Esophagus muscularis mucosa (tissue), 4 donors: ENCODE data around the gene KRT74. TPM values are rescaled to one million over a fixed set of nuclear protein-coding genes. Genes with fewer than 3 reads are reported as not detected.

Source experiments
- DNase-seq: peaks from one replicate; pipeline ENCODE4 v3.0.0-alpha.2; 2017; ENCODE audit errors: extremely low spot score
- H3K27ac ChIP-seq, 4 donors: fragments of 200-600 bp; sonication (generic); replicated peaks in 1 of 4; 1 replicate in 3 of 4; 2 replicates in 1 of 4; pipeline ENCODE4 v1.5.1; 2016 to 2019; ENCODE audit warnings: mild to moderate bottlenecking in 1 of 4
- H3K27me3 ChIP-seq, 4 donors: fragments of 200-600 bp; sonication (generic); one replicate each; pipeline versions ENCODE4 v1.5.1 to v1.6.0; 2016 to 2019
- H3K36me3 ChIP-seq, 4 donors: fragments of 200-600 bp; sonication (generic); one replicate each; pipeline ENCODE4 v1.5.1; 2016 to 2019
- H3K4me1 ChIP-seq, 4 donors: fragments of 200-600 bp; sonication (generic); one replicate each; pipeline ENCODE4 v1.5.1; 2016 to 2019
- H3K4me3 ChIP-seq, 4 donors: fragments of 200-600 bp; sonication (generic); 1 replicate in 2 of 4; 2 replicates in 2 of 4; pipeline ENCODE4 v1.5.1; 2016 to 2019; ENCODE audit warnings: mild to moderate bottlenecking in 4 of 4, moderate library complexity in 1 of 4
- H3K9me3 ChIP-seq, 4 donors: fragments of 200-600 bp; sonication (generic); 1 replicate in 3 of 4; 2 replicates in 1 of 4; pipeline ENCODE4 v1.5.1; 2016 to 2019
- EP300 ChIP-seq: sonication (generic); formaldehyde crosslinking; IDR thresholded peaks from one replicate; pipeline ENCODE4 v1.6.1; 2017; ENCODE audit warnings: antibody characterized with exemption
- POLR2A ChIP-seq: fragments of 450-650 bp; IDR thresholded peaks from one replicate; pipeline ENCODE4 v1.6.1; 2017; ENCODE audit warnings: antibody characterized with exemption, moderate library complexity, mild to moderate bottlenecking, low read depth
- POLR2AphosphoS5 ChIP-seq, 2 donors: sonication (generic); formaldehyde crosslinking; IDR thresholded peaks; one replicate each; pipeline ENCODE4 v1.6.1; 2017; ENCODE audit warnings: antibody characterized with exemption in 2 of 2
- WGBS: methylation state at CpG from one replicate; pipeline ENCODE4 v1.1.5; 2018; 5-methylcytosine and 5-hydroxymethylcytosine counted together
- intact Hi-C: fragments of 100-400 bp; cut with DNase I; formaldehyde crosslinking; loops from one replicate; pipeline ENCODE4 v1.15.1; 2023
- total RNA-seq, 4 donors: library from RNA; depleted of rRNA; stranded (reverse); fragments of >200 nt; gene quantifications; one replicate each; pipeline versions ENCODE4 v1.1.0 to v1.2.1, GENCODE V29; 2016
- TF ChIP-seq, protein P1 (sequence below), 3 experiments: fragments of 200-600 bp in 2 of 3; fragments of 450-650 bp in 1 of 3; sonication (generic) in 2 of 3; IDR thresholded peaks; one replicate each; pipeline ENCODE4 v1.5.1; 2017 to 2019; ENCODE audit warnings: antibody characterized with exemption in 3 of 3, mild to moderate bottlenecking in 2 of 3, moderate library complexity in 1 of 3

Gene KRT74
- total RNA-seq, 4 donors from 2014 or later = not detected

DNA sequence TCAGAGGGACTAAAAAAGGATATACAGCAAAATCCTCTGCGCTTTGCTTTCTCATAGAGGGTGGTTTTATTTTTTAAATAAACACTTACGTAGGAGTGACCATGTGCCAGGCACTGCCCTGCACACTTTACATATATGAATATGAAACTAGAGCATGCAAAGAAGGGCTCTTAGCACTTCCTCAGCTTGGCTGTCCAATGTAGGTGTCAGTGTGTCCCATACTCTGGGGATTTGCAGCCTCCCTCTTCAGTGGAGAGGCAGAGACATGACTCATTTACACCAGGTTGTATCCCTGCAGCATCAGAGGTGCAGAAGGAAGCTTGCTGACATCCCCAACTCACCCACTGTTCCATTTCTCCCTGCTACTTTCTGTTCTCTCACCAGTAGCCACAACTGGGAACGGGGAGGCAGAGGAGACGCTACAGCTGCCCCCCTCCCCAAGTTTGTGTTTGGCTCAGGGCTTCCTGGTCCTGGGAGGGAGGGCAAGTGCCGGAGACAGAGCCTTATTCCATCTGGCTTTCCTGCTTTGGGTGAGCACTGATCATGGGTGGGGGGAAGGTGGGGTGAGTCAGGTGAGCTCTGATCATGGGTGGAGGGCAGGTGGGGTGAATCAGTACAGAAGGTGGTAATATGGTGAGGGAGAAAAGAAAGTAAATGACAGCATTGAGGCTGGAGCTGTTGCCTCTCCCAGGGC, 48.6 kb downstream of the KRT74 start:
- TF ChIP-seq EP300 (no peak), POLR2A (no peak), POLR2AphosphoS5 (IDR thresholded peaks at IDR 0.05) (no peak)
- TF ChIP-seq, protein P1, sequence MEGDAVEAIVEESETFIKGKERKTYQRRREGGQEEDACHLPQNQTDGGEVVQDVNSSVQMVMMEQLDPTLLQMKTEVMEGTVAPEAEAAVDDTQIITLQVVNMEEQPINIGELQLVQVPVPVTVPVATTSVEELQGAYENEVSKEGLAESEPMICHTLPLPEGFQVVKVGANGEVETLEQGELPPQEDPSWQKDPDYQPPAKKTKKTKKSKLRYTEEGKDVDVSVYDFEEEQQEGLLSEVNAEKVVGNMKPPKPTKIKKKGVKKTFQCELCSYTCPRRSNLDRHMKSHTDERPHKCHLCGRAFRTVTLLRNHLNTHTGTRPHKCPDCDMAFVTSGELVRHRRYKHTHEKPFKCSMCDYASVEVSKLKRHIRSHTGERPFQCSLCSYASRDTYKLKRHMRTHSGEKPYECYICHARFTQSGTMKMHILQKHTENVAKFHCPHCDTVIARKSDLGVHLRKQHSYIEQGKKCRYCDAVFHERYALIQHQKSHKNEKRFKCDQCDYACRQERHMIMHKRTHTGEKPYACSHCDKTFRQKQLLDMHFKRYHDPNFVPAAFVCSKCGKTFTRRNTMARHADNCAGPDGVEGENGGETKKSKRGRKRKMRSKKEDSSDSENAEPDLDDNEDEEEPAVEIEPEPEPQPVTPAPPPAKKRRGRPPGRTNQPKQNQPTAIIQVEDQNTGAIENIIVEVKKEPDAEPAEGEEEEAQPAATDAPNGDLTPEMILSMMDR (IDR thresholded peaks at IDR 0.05) = no peak

DNA sequence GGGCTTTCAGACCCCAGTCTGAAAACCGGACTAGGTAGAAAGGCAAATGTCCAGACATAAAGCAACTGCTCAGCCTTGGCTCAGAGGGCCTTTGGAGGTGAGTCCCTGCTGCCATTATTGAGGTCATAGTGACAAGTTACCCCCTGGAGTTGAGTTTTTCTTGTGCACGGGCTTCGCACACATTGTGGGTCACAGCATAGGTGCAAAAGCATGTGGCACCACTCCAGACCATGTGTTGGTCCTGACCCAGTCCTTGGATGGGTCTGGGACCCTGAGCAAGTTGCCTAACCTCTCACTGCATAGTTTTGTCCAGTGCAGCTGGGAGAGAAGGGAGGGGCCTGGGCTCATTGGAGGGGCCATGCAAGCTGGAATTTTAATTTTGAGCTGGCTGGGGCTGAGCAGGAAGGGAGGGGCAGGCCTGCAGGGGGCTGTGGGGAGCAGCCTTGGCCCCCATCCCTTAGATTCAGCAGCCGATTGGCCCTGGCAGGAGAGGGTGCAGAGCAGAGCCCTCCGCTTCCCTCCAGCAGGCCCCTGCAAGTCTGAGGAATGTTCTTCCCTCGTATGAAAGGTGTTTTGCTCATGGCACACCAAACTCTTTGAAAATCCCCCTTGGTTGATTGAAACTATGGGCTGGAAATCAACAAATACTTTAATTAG, 49.3 kb downstream of the KRT74 start:
- Histone ChIP-seq H3K27me3 (peaks cover 0 to 6% (median 0%) of the 10 kb centered on the region in 4 donors), H3K27ac (no peak overlapping the region), H3K4me1 (peaks cover 0 to 7% (median 0%) of the 10 kb centered on the region in 4 donors), H3K9me3 (no peaks in the 10 kb centered on the region), H3K4me3 (no peak overlapping the region), H3K36me3 (no peaks in the 10 kb centered on the region)
- intact Hi-C loops = no loop called here
- TF ChIP-seq EP300 (no peak), POLR2AphosphoS5 (IDR thresholded peaks at IDR 0.05) (no peak), POLR2A (no peak)
- TF ChIP-seq, protein P1 (IDR thresholded peaks at IDR 0.05) = no peak
- peak; percentile 88 for DNase-seq
- 50% methylated on average over 4 of the region's 6 CpGs for WGBS

More for the DNA sequence above, 48.6 kb downstream of the KRT74 start:
- WGBS = 92% methylated on average over 4 of the region's 5 CpGs
- Histone ChIP-seq H3K27ac (no peak overlapping the region), H3K4me1 (peaks cover 0 to 7% (median 0%) of the 10 kb centered on the region in 4 donors), H3K27me3 (peaks cover 0 to 6% (median 0%) of the 10 kb centered on the region in 4 donors), H3K9me3 (no peaks in the 10 kb centered on the region), H3K4me3 (no peak overlapping the region), H3K36me3 (no peaks in the 10 kb centered on the region)
- intact Hi-C loops = no loop called here
- peak; percentile 78 for DNase-seq

DNA sequence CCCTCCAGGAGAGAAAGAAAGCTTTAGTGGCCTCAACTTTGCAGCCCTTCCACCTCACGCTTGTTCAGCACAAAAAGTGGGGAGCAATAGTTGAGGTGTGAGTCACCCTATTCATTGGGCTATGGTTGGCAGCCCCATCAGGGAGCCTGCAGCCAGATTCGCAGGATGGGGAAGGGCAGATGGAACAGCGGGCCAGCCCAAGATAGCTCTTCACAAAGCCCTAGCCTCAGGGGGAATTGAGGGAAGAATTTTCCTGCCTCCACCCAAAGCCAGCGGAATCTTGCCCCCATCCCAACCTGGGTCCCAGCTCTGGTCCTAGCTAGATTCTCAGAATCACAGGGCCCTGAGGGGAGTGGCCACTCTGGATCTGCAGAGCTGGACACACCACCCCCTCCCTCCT, 49.8 kb downstream of the KRT74 start:
- no peaks in the 10 kb centered on the region for H3K9me3 ChIP-seq
- WGBS = 75% methylated on average over 4 of the region's 4 CpGs
- no peak overlapping the region for H3K27ac ChIP-seq
- peaks cover 0 to 6% (median 0%) of the 10 kb centered on the region in 4 donors for H3K27me3 ChIP-seq
- DNase-seq = peak; percentile 66
- intact Hi-C loops = no loop called here
- H3K36me3 ChIP-seq = no peaks in the 10 kb centered on the region
- H3K4me1 ChIP-seq = peaks cover 0 to 7% (median 0%) of the 10 kb centered on the region in 4 donors
- H3K4me3 ChIP-seq = no peak overlapping the region
- no peak for TF ChIP-seq POLR2A
- TF ChIP-seq EP300 = no peak
- TF ChIP-seq, protein P1 (IDR thresholded peaks at IDR 0.05) = no peak
- TF ChIP-seq POLR2AphosphoS5 (IDR thresholded peaks at IDR 0.05) = no peak

DNA sequence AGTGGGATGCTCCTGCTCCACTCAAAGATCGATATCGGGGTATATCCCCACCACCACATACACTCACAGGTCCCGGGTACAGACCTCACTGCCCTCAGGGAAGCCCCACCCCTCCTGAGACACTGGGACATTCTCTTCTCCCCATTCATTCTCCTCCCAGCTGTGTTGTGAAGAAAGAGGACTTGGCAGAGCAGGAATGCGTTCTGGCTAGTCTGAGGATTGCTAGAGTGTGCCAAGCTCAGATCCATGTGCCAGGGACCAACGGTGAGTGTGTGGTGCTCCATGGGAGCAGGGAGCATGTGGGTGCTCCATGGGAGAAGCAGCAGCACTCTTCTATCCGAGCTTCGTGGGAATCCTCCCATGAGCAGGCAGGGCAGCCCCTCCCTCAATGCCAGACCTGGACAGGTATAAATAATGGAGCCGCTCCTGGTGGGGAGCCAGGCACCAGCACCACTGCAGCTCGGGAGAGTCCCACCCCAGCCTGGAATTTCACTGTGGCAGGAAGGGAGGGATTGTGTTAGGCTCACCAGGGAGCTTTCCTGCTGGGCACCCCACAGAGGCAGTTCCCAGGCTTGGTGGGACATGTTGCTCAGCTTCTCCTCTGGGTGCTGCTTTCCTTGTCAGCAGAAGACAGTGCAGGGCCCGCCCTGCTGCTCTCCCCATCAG, 51.2 kb downstream of the KRT74 start:
- no peak overlapping the region for H3K27ac ChIP-seq
- 80% methylated on average over 10 of the region's 10 CpGs for WGBS
- H3K36me3 ChIP-seq = no peaks in the 10 kb centered on the region
- H3K4me1 ChIP-seq = peaks cover 0 to 7% (median 0%) of the 10 kb centered on the region in 4 donors
- no peak overlapping the region for H3K4me3 ChIP-seq
- H3K27me3 ChIP-seq = peaks cover 0 to 6% (median 0%) of the 10 kb centered on the region in 4 donors
- no peak for TF ChIP-seq EP300
- TF ChIP-seq, protein P1 (IDR thresholded peaks at IDR 0.05) = no peak
- no peak for TF ChIP-seq POLR2AphosphoS5 (IDR thresholded peaks at IDR 0.05)
- no peak for TF ChIP-seq POLR2A
- no peaks in the 10 kb centered on the region for H3K9me3 ChIP-seq
- peak; percentile 82 for DNase-seq
- intact Hi-C loops = no loop called here
